Ureter (tissue), 1 donor: Measurements from ENCODE around the gene CBX2. TPM values are rescaled to one million over a fixed set of nuclear protein-coding genes. Genes with fewer than 3 reads are reported as not detected.

Source experiments
- DNase-seq: peaks from one replicate; pipeline ENCODE4 v3.0.0-alpha.2; 2020; ENCODE audit warnings: low spot score
- total RNA-seq: library from RNA; stranded (reverse); gene quantifications from one replicate; pipeline ENCODE4 v1.2.4, GENCODE V29; 2023
- donor health status: DM: yes; HTN: yes; CAD: no.

Gene CBX2
- total RNA-seq, 1 donor from 2014 or later, result 3.8 TPM

GRCh38 chr17:79799174-79799537 lies 21.2 kb downstream of the CBX2 start:
- DNase-seq, result no peak

- DNase-seq, result no peak
Measured at GRCh38 chr17:79799538-79800324, 21.8 kb downstream of the CBX2 start.

GRCh38 chr17:79800325-79801155 lies 22.6 kb downstream of the CBX2 start:
- DNase-seq, result no peak

- DNase-seq, result no peak
Measured at GRCh38 chr17:79801156-79802038, 23.4 kb downstream of the CBX2 start.

- no peak for DNase-seq
Measured at GRCh38 chr17:79802039-79802735, 24.2 kb downstream of the CBX2 start.

- DNase-seq, result no peak
Measured at GRCh38 chr17:79802736-79803420, 24.9 kb downstream of the CBX2 start.

- DNase-seq, result no peak
Measured at GRCh38 chr17:79803421-79803996, 25.6 kb downstream of the CBX2 start.

- DNase-seq, result no peak
Measured at GRCh38 chr17:79803997-79804855, 26.3 kb downstream of the CBX2 start.

GRCh38 chr17:79804856-79805696 lies 27.1 kb downstream of the CBX2 start:
- DNase-seq, result no peak

- no peak for DNase-seq
Measured at GRCh38 chr17:79806446-79806760, 28.5 kb downstream of the CBX2 start.

GRCh38 chr17:79806863-79807720 lies 29.1 kb downstream of the CBX2 start:
- no peak for DNase-seq

- DNase-seq, result no peak
Measured at GRCh38 chr17:79808763-79809529, 31.0 kb downstream of the CBX2 start.

GRCh38 chr17:79809530-79810129 lies 31.7 kb downstream of the CBX2 start:
- no peak for DNase-seq

GRCh38 chr17:79810130-79811010 lies 32.4 kb downstream of the CBX2 start:
- DNase-seq, result peak; percentile 67
